Epithelial cell of proximal tubule (primary cell): ENCODE data around the gene CDC26. TPM values are rescaled to one million over a fixed set of nuclear protein-coding genes. Genes with fewer than 3 reads are reported as not detected.

Source experiments
- DNase-seq: peaks from one replicate; pipeline ENCODE4 v3.0.0-alpha.2; 2011; ENCODE audit warnings: low read depth
- H3K4me3 ChIP-seq: 2 replicates; pipeline ENCODE4 v1.5.1; 2011; ENCODE audit warnings: low read depth, mild to moderate bottlenecking, low read length
- CTCF ChIP-seq: conservative IDR thresholded peaks from 2 replicates; pipeline ENCODE4 v1.5.1; 2012; ENCODE audit warnings: low read depth, mild to moderate bottlenecking, low read length
- total RNA-seq: library from RNA; depleted of rRNA; stranded (reverse); fragments of >200 nt; gene quantifications from 2 replicates; pipeline ENCODE4 v1.2.3, GENCODE V29; 2015

CDC26 gene
- total RNA-seq, 1 donor from 2014 or later, result 44.6 TPM

GRCh38 chr9:113269871-113270270 lies 5.5 kb downstream of the CDC26 start:
- no peak for TF ChIP-seq CTCF
- no peak overlapping the region for H3K4me3 ChIP-seq
- no peak for DNase-seq

- TF ChIP-seq CTCF, result no peak
- no peak overlapping the region for H3K4me3 ChIP-seq
- DNase-seq, result no peak
Measured at GRCh38 chr9:113269355-113269754, 6.0 kb downstream of the CDC26 start.

GRCh38 chr9:113267911-113268566 lies 7.3 kb downstream of the CDC26 start:
- no peak overlapping the region for H3K4me3 ChIP-seq
- no peak for TF ChIP-seq CTCF
- DNase-seq, result no peak

GRCh38 chr9:113266174-113266573 lies 9.2 kb downstream of the CDC26 start:
- no peak for DNase-seq
- no peak overlapping the region for H3K4me3 ChIP-seq
- TF ChIP-seq CTCF, result no peak

GRCh38 chr9:113261917-113262671 lies 13.3 kb downstream of the CDC26 start:
- TF ChIP-seq CTCF, result no peak
- DNase-seq, result peak; percentile 30
- no peak overlapping the region for H3K4me3 ChIP-seq

GRCh38 chr9:113258282-113258681 lies 17.1 kb downstream of the CDC26 start:
- DNase-seq, result no peak
- no peak for TF ChIP-seq CTCF
- H3K4me3 ChIP-seq, result no peak overlapping the region
